Spleen (tissue), 7 donors: ENCODE measurements around the gene WNT9A.

Experiments used
- POLR2A ChIP-seq, 3 donors: fragments of 450-650 bp; IDR thresholded peaks; one replicate each; pipeline ENCODE4 v1.5.1; 2017; ENCODE audit warnings: antibody characterized with exemption in 3 of 3, mild to moderate bottlenecking in 1 of 3
- POLR2AphosphoS5 ChIP-seq, 3 donors: sonication (generic); formaldehyde crosslinking; IDR thresholded peaks; one replicate each; pipeline ENCODE4 v1.5.1; 2017; ENCODE audit warnings: antibody characterized with exemption in 3 of 3
- TF ChIP-seq, protein P1 (sequence below), 11 experiments: fragments of 200-600 bp in 7 of 11; fragments of 450-650 bp in 4 of 11; sonication (generic) in 4 of 11; IDR thresholded peaks in 8 of 11; conservative IDR thresholded peaks in 3 of 11; 1 replicate in 7 of 11; 2 replicates in 4 of 11; pipeline versions ENCODE4 v1.4.0 to v1.8.0; 2016 to 2021; ENCODE audit warnings: antibody characterized with exemption in 11 of 11, inconsistent platforms in 4 of 11, mild to moderate bottlenecking in 1 of 11
- donor health status: DM: no; HTN: no; CAD: no; lungs with moderate emphysema.
- donor health status: DM: no; HTN: no; CAD: no.
- donor health status: DM: no; HTN: no; CAD: no.

DNA sequence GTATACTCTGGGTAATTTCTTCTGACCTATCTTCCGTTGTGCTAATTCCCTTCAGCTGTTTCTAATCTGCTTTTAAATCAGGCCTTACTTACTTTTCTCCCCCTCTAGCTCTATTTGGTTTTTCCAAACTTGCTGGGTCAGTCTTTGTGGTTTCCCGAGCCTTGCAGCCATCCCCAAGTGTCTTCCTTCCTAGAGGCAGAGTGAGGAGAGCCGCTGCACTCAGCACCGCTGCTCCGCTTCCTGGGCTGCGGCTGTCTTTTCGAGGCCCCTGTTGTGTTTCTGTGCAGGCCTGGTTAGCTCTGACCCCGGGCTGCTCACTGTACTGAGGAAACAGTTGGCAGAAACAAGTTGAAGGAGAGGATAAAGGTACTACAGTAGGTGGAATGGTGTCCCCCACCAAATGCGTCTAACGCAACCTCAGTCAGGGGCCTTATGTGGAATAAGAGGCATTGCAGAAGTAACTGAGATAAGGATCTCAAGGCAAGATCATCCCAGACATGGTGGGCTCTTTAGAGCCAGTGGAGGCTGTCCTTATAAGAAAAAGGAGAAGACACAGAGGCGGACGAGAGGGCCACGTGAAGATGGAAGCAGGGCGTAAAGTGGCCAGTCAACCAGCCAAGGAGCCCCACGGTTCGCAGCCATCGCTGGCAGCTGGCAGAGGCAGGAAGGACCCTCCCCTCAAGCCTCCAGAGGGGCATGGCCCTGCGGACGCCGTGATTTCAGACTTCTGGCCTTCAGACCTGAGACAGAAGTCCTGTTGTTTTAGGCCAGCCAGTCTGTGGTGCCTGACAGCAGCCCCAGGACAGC lies 10.5 kb downstream of the WNT9A start:
- TF ChIP-seq, protein P1, sequence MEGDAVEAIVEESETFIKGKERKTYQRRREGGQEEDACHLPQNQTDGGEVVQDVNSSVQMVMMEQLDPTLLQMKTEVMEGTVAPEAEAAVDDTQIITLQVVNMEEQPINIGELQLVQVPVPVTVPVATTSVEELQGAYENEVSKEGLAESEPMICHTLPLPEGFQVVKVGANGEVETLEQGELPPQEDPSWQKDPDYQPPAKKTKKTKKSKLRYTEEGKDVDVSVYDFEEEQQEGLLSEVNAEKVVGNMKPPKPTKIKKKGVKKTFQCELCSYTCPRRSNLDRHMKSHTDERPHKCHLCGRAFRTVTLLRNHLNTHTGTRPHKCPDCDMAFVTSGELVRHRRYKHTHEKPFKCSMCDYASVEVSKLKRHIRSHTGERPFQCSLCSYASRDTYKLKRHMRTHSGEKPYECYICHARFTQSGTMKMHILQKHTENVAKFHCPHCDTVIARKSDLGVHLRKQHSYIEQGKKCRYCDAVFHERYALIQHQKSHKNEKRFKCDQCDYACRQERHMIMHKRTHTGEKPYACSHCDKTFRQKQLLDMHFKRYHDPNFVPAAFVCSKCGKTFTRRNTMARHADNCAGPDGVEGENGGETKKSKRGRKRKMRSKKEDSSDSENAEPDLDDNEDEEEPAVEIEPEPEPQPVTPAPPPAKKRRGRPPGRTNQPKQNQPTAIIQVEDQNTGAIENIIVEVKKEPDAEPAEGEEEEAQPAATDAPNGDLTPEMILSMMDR (IDR thresholded peaks at IDR 0.05 in 8 of 11, conservative IDR thresholded peaks at IDR 0.05 in 3 of 11): no peak
- TF ChIP-seq POLR2A (IDR thresholded peaks at IDR 0.05): no peak
- no peak for TF ChIP-seq POLR2AphosphoS5 (IDR thresholded peaks at IDR 0.05)
